Spleen (tissue), 11 donors: ENCODE measurements around the gene BBS12. TPM values are rescaled to one million over a fixed set of nuclear protein-coding genes. Genes with fewer than 3 reads are reported as not detected.

ENCODE experiments used
- DNase-seq: peaks from one replicate; pipeline ENCODE4 v3.0.0-alpha.2; 2020
- H3K27ac ChIP-seq, 8 donors: fragments of 200-600 bp; sonication (generic) in 7 of 8; 1 replicate in 4 of 8; 2 replicates in 4 of 8; pipeline versions ENCODE4 v1.5.0 to v1.8.0; 2016 to 2021; ENCODE audit warnings: inconsistent platforms in 4 of 8, mild to moderate bottlenecking in 4 of 8, moderate library complexity in 1 of 8
- H3K27me3 ChIP-seq, 7 donors: fragments of 200-600 bp; sonication (generic) in 6 of 7; replicated peaks in 1 of 7; 1 replicate in 4 of 7; 2 replicates in 3 of 7; pipeline versions ENCODE4 v1.5.0 to v1.8.0; 2016 to 2021; ENCODE audit warnings: inconsistent platforms in 3 of 7, mild to moderate bottlenecking in 1 of 7
- H3K36me3 ChIP-seq, 6 donors: fragments of 200-600 bp; sonication (generic) in 5 of 6; 1 replicate in 4 of 6; 2 replicates in 2 of 6; pipeline versions ENCODE4 v1.5.0 to v1.8.0; 2016 to 2021; ENCODE audit warnings: inconsistent platforms in 2 of 6
- H3K4me1 ChIP-seq, 6 donors: fragments of 200-600 bp; sonication (generic) in 5 of 6; 1 replicate in 3 of 6; 2 replicates in 3 of 6; pipeline versions ENCODE4 v1.5.0 to v1.8.0; 2016 to 2021; ENCODE audit warnings: inconsistent platforms in 3 of 6
- H3K4me3 ChIP-seq, 8 donors: fragments of 200-600 bp; sonication (generic) in 7 of 8; 1 replicate in 4 of 8; 2 replicates in 4 of 8; pipeline versions ENCODE4 v1.5.0 to v1.8.0; 2016 to 2021; ENCODE audit warnings: inconsistent platforms in 4 of 8, mild to moderate bottlenecking in 4 of 8, moderate library complexity in 2 of 8
- H3K9me3 ChIP-seq, 8 donors: fragments of 200-600 bp; sonication (generic) in 7 of 8; 1 replicate in 4 of 8; 2 replicates in 4 of 8; pipeline versions ENCODE4 v1.5.0 to v1.8.0; 2016 to 2021; ENCODE audit warnings: inconsistent platforms in 4 of 8
- POLR2A ChIP-seq, 3 donors: fragments of 450-650 bp; IDR thresholded peaks; one replicate each; pipeline ENCODE4 v1.5.1; 2017; ENCODE audit warnings: antibody characterized with exemption in 3 of 3, mild to moderate bottlenecking in 1 of 3
- POLR2AphosphoS5 ChIP-seq, 3 donors: sonication (generic); formaldehyde crosslinking; IDR thresholded peaks; one replicate each; pipeline ENCODE4 v1.5.1; 2017; ENCODE audit warnings: antibody characterized with exemption in 3 of 3
- WGBS, 5 donors: extraction: QIAGEN DNeasy Blood & Tissue Kit in 3 of 5; methylation state at CpG; one replicate each; pipeline versions ENCODE4 v1.1.5 to v1.1.7; 2013 to 2018; 5-methylcytosine and 5-hydroxymethylcytosine counted together
- intact Hi-C: fragments of 100-400 bp; cut with DNase I; formaldehyde crosslinking; loops from one replicate; pipeline ENCODE4 v1.15.0; 2023; ENCODE audit warnings: low total_unique reads
- polyA plus RNA-seq, 3 donors: library from polyadenylated mRNA; stranded (reverse); fragments of 200-250 nt; gene quantifications; one replicate each; pipeline ENCODE4 v1.2.1, GENCODE V29; 2013
- total RNA-seq, 7 donors: library from RNA; depleted of rRNA in 3 of 7; stranded (reverse); fragments of >200 nt in 3 of 7; fragmentation: NEBNext Ultra II Directional in 4 of 7; extraction: Animal tissue kit (Norgen Biotek cat#: 25700) in 4 of 7; gene quantifications; one replicate each; pipeline versions ENCODE4 v1.1.0 to v1.2.1, GENCODE V29; 2016 to 2021
- TF ChIP-seq, protein P1 (sequence below), 11 experiments: fragments of 200-600 bp in 7 of 11; fragments of 450-650 bp in 4 of 11; sonication (generic) in 4 of 11; IDR thresholded peaks in 8 of 11; conservative IDR thresholded peaks in 3 of 11; 1 replicate in 7 of 11; 2 replicates in 4 of 11; pipeline versions ENCODE4 v1.4.0 to v1.8.0; 2016 to 2021; ENCODE audit warnings: antibody characterized with exemption in 11 of 11, inconsistent platforms in 4 of 11, mild to moderate bottlenecking in 1 of 11
- donor health status: healthy with polysubstance abuse.
- donor health status: DM: no; HTN: no; CAD: no; lungs with moderate emphysema.
- donor health status: DM: no; HTN: no; CAD: no.
- donor health status: Bipolar disorder and iron deficiency.
- donor health status: healthy.
- donor health status: DM: no; HTN: no; CAD: no.
- donor health status: DM: yes; HTN: yes; CAD: no.

BBS12 gene
- total and polyA plus RNA-seq, 10 donors, result 0.91 to 4.4 (median 2.7) TPM

DNA sequence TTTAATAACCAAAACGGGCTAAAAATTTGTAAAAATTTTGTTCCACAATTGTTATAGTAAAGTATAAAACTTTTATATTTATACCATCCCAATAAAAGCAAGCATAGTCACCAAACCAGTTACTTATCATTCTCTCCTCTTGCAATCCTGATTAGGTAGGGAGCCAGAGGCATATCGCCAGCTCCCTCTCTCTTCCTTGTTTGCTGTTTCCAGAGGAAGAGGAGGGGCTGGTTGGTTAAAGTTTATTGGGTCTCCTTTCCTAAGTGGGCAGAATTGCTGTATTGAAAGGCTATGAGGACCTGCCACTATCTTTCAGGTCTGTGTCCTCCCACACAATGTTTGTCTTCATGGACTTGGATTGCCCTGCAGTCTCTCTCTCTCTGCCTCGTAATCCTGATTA lies 29.6 kb upstream of the BBS12 start:
- Histone ChIP-seq H3K4me3 (no peak overlapping the region), H3K27ac (no peak overlapping the region), H3K27me3 (no peaks in the 10 kb centered on the region), H3K9me3 (no peaks in the 10 kb centered on the region), H3K36me3 (no peaks in the 10 kb centered on the region), H3K4me1 (peaks cover 0 to 7% (median 0%) of the 10 kb centered on the region in 6 donors)
- DNase-seq, result no peak
- WGBS, 5 donors, result 81 to 89% (median 86%) methylated on average over 3 of the region's 3 CpGs
- TF ChIP-seq POLR2AphosphoS5 (IDR thresholded peaks at IDR 0.05), result no peak
- no peak for TF ChIP-seq POLR2A (IDR thresholded peaks at IDR 0.05)
- TF ChIP-seq, protein P1, sequence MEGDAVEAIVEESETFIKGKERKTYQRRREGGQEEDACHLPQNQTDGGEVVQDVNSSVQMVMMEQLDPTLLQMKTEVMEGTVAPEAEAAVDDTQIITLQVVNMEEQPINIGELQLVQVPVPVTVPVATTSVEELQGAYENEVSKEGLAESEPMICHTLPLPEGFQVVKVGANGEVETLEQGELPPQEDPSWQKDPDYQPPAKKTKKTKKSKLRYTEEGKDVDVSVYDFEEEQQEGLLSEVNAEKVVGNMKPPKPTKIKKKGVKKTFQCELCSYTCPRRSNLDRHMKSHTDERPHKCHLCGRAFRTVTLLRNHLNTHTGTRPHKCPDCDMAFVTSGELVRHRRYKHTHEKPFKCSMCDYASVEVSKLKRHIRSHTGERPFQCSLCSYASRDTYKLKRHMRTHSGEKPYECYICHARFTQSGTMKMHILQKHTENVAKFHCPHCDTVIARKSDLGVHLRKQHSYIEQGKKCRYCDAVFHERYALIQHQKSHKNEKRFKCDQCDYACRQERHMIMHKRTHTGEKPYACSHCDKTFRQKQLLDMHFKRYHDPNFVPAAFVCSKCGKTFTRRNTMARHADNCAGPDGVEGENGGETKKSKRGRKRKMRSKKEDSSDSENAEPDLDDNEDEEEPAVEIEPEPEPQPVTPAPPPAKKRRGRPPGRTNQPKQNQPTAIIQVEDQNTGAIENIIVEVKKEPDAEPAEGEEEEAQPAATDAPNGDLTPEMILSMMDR (IDR thresholded peaks at IDR 0.05 in 8 of 11, conservative IDR thresholded peaks at IDR 0.05 in 3 of 11), result no peak
- intact Hi-C loops, result no loop called here

DNA sequence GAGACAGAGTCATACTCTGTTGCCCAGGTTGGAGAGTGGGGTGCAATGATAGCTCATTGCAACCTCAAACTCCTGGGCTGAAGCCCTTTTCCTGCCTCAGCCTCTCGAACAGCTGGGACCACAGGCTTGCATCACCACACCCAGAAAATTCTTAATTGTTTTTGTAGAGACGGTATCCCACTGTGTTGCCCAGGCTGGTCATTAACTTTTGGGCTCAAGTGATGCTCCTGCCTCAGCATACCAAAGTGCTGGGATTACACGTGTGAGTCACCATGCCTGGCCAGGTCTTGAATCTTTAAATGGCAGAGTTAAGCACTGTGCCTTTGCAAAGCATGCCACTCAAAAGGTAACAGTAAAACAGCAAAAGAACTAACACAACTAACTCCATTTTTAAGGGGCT lies 28.6 kb upstream of the BBS12 start:
- TF ChIP-seq POLR2AphosphoS5 (IDR thresholded peaks at IDR 0.05) (no peak), POLR2A (IDR thresholded peaks at IDR 0.05) (no peak)
- TF ChIP-seq, protein P1 (IDR thresholded peaks at IDR 0.05 in 8 of 11, conservative IDR thresholded peaks at IDR 0.05 in 3 of 11), result no peak
- H3K4me1 ChIP-seq, result peaks cover 0 to 7% (median 0%) of the 10 kb centered on the region in 6 donors
- DNase-seq, result no peak
- H3K36me3 ChIP-seq, result no peaks in the 10 kb centered on the region
- no peak overlapping the region for H3K4me3 ChIP-seq
- no peaks in the 10 kb centered on the region for H3K27me3 ChIP-seq
- 70 to 83% (median 71%) methylated on average over 3 of the region's 3 CpGs for WGBS, 5 donors
- H3K27ac ChIP-seq, result no peak overlapping the region
- intact Hi-C loops, result no loop called here
- no peaks in the 10 kb centered on the region for H3K9me3 ChIP-seq

DNA sequence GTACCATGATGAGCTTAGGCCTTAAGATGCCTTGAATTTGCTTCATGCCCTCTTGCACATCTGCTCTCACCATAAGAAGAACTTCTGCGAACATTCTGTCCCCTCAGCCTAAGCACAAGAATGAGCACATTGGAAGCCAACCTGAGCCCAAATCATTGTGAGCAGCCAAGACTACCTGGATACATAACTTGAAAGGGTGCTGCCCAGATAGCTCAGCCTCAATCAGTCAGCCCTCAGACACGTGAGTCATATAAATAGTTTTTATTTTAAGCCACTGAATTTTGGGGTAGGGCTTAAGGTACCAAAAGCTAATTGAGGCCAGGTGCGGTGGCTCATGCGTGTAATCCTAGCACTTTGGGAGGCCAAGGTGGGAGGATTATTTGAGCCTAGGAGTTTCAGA lies 27.5 kb upstream of the BBS12 start:
- H3K27me3 ChIP-seq, result peaks cover 0 to 6% (median 0%) of the 10 kb centered on the region in 7 donors
- WGBS, 5 donors, result 80 to 86% (median 83%) methylated on average over 4 of the region's 4 CpGs
- no peaks in the 10 kb centered on the region for H3K36me3 ChIP-seq
- no peak for DNase-seq
- intact Hi-C loops, result no loop called here
- TF ChIP-seq, protein P1 (IDR thresholded peaks at IDR 0.05 in 8 of 11, conservative IDR thresholded peaks at IDR 0.05 in 3 of 11), result no peak
- TF ChIP-seq POLR2AphosphoS5 (IDR thresholded peaks at IDR 0.05) (no peak), POLR2A (IDR thresholded peaks at IDR 0.05) (no peak)
- no peak overlapping the region for H3K27ac ChIP-seq
- H3K4me3 ChIP-seq, result no peak overlapping the region
- peaks cover 0 to 3% (median 0%) of the 10 kb centered on the region in 6 donors for H3K4me1 ChIP-seq
- H3K9me3 ChIP-seq, result no peaks in the 10 kb centered on the region

DNA sequence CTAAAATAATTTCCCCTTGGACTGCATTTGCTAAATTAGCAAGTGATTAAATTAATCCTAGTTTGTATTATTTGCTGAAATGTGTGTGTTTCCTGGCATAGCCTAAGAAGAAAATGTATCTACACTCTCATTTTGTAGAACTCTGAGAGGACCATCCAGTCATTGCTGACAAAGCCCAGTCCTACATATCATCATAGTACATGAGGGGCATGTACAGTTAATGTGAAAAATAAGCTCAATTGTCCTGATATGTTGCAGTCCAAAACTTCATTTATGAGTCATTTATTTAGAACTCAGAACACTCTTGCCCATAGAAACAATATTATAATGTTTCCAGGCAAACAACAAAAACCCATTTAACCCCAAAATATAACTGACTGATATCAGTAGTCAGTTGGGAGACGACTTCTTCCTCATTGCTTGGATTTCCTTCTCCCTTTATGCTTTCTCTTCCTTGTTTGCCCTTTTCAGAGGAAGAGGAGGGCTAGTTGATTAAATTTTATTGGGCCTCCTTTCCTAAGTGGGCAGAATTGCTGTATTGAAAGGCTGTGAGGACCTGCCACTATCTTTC lies 26.9 kb upstream of the BBS12 start:
- H3K9me3 ChIP-seq, result no peaks in the 10 kb centered on the region
- intact Hi-C loops, result no loop called here

More for the DNA sequence above, 26.9 kb upstream of the BBS12 start:
- H3K27ac ChIP-seq, result no peak overlapping the region
- no peaks in the 10 kb centered on the region for H3K36me3 ChIP-seq
- no peak for DNase-seq
- 33 to 64% (median 46%) methylated on average over 1 of the region's 1 CpG for WGBS, 5 donors
- no peak overlapping the region for H3K4me3 ChIP-seq
- TF ChIP-seq POLR2A (IDR thresholded peaks at IDR 0.05) (no peak), POLR2AphosphoS5 (IDR thresholded peaks at IDR 0.05) (no peak)
- TF ChIP-seq, protein P1 (IDR thresholded peaks at IDR 0.05 in 8 of 11, conservative IDR thresholded peaks at IDR 0.05 in 3 of 11), result no peak
- no peaks in the 10 kb centered on the region for H3K4me1 ChIP-seq
- H3K27me3 ChIP-seq, result peaks cover 0 to 11% (median 0%) of the 10 kb centered on the region in 7 donors
